HEK293 (cell line): ENCODE results near the gene QSOX1.

Experiments used
- KLF9 ChIP-seq: fragments of 450-650 bp; formaldehyde crosslinking; IDR thresholded peaks from 2 replicates; pipeline ENCODE4 v1.5.1; 2016; ENCODE audit warnings: missing biosample characterization, missing genetic modification characterization, low read depth
- MEIS1 ChIP-seq: sonication (generic); formaldehyde crosslinking; IDR thresholded peaks from 2 replicates; pipeline ENCODE4 v1.8.1; 2022; ENCODE audit warnings: missing genetic modification reagents, mild to moderate bottlenecking, borderline replicate concordance
- OVOL3 ChIP-seq: fragments of 450-650 bp; formaldehyde crosslinking; IDR thresholded peaks from 2 replicates; pipeline ENCODE4 v1.5.1; 2016; ENCODE audit warnings: missing biosample characterization, missing genetic modification characterization
- REPIN1 ChIP-seq: fragments of 450-650 bp; formaldehyde crosslinking; IDR thresholded peaks from 2 replicates; pipeline ENCODE4 v1.5.1; 2017; ENCODE audit warnings: missing biosample characterization, missing genetic modification characterization, low read depth
- SCRT1 ChIP-seq: fragments of 450-650 bp; formaldehyde crosslinking; IDR thresholded peaks from 2 replicates; pipeline ENCODE4 v1.5.1; 2016; ENCODE audit warnings: missing biosample characterization, missing genetic modification characterization, borderline replicate concordance
- ZFP37 ChIP-seq: fragments of 450-650 bp; formaldehyde crosslinking; IDR thresholded peaks from 2 replicates; pipeline ENCODE4 v1.5.1; 2016; ENCODE audit warnings: missing biosample characterization, missing genetic modification characterization
- ZNF169 ChIP-seq: fragments of 450-650 bp; formaldehyde crosslinking; IDR thresholded peaks from 2 replicates; pipeline ENCODE4 v1.5.1; 2016; ENCODE audit warnings: missing biosample characterization, missing genetic modification characterization
- ZNF266 ChIP-seq: fragments of 450-650 bp; formaldehyde crosslinking; IDR thresholded peaks from 2 replicates; pipeline ENCODE4 v1.5.1; 2016; ENCODE audit warnings: missing biosample characterization, missing genetic modification characterization, low read depth
- ZNF302 ChIP-seq: fragments of 450-650 bp; formaldehyde crosslinking; IDR thresholded peaks from 2 replicates; pipeline ENCODE4 v1.5.1; 2016; ENCODE audit warnings: missing biosample characterization, missing genetic modification characterization, low read depth
- ZNF324 ChIP-seq: fragments of 450-650 bp; formaldehyde crosslinking; IDR thresholded peaks from 2 replicates; pipeline ENCODE4 v1.5.1; 2016; ENCODE audit warnings: missing biosample characterization, missing genetic modification characterization
- ZNF391 ChIP-seq: fragments of 450-650 bp; formaldehyde crosslinking; IDR thresholded peaks from 2 replicates; pipeline ENCODE4 v1.5.1; 2016; ENCODE audit warnings: low read depth, missing biosample characterization, missing genetic modification characterization, borderline replicate concordance
- ZNF416 ChIP-seq: fragments of 450-650 bp; formaldehyde crosslinking; IDR thresholded peaks from 2 replicates; pipeline ENCODE4 v1.5.1; 2016; ENCODE audit warnings: missing biosample characterization, missing genetic modification characterization
- ZNF544 ChIP-seq: fragments of 450-650 bp; formaldehyde crosslinking; IDR thresholded peaks from 2 replicates; pipeline ENCODE4 v1.5.0; 2017; ENCODE audit warnings: missing biosample characterization, missing genetic modification characterization
- ZNF558 ChIP-seq: fragments of 450-650 bp; formaldehyde crosslinking; IDR thresholded peaks from 2 replicates; pipeline ENCODE4 v1.5.1; 2016; ENCODE audit warnings: missing biosample characterization, missing genetic modification characterization
- ZNF571 ChIP-seq: fragments of 450-650 bp; formaldehyde crosslinking; IDR thresholded peaks from 2 replicates; pipeline ENCODE4 v1.5.0; 2017; ENCODE audit warnings: missing biosample characterization, missing genetic modification characterization
- ZNF624 ChIP-seq: fragments of 450-650 bp; formaldehyde crosslinking; IDR thresholded peaks from 2 replicates; pipeline ENCODE4 v1.5.1; 2017; ENCODE audit warnings: missing biosample characterization, missing genetic modification characterization
- ZNF629 ChIP-seq: fragments of 450-650 bp; formaldehyde crosslinking; IDR thresholded peaks from 2 replicates; pipeline ENCODE4 v1.5.1; 2017; ENCODE audit warnings: missing biosample characterization, missing genetic modification characterization
- ZNF670 ChIP-seq: fragments of 450-650 bp; formaldehyde crosslinking; IDR thresholded peaks from 2 replicates; pipeline ENCODE4 v1.5.1; 2016; ENCODE audit warnings: missing biosample characterization, missing genetic modification characterization, low read depth
- ZNF707 ChIP-seq: fragments of 450-650 bp; formaldehyde crosslinking; IDR thresholded peaks from 2 replicates; pipeline ENCODE4 v1.5.1; 2016; ENCODE audit warnings: missing biosample characterization, missing genetic modification characterization
- ZNF76 ChIP-seq: fragments of 450-650 bp; formaldehyde crosslinking; IDR thresholded peaks from 2 replicates; pipeline ENCODE4; 2016; ENCODE audit warnings: low read depth, missing biosample characterization, missing genetic modification characterization, borderline replicate concordance
- ZNF768 ChIP-seq: fragments of 450-650 bp; formaldehyde crosslinking; IDR thresholded peaks from 2 replicates; pipeline ENCODE4 v1.5.1; 2018; ENCODE audit warnings: missing biosample characterization, mild to moderate bottlenecking, missing genetic modification characterization
- ZNF830 ChIP-seq: fragments of 450-650 bp; IDR thresholded peaks from 2 replicates; pipeline ENCODE4 v1.5.0; 2018; ENCODE audit warnings: missing biosample characterization, missing genetic modification characterization, low read depth, mild to moderate bottlenecking, moderate library complexity
- ZNF843 ChIP-seq: fragments of 450-650 bp; formaldehyde crosslinking; IDR thresholded peaks from 2 replicates; pipeline ENCODE4 v1.5.1; 2016; ENCODE audit warnings: missing biosample characterization, missing genetic modification characterization
- TF ChIP-seq, protein P1 (sequence below): fragments of 450-650 bp; formaldehyde crosslinking; IDR thresholded peaks from 2 replicates; pipeline ENCODE4 v1.5.1; 2016; ENCODE audit warnings: missing biosample characterization, missing genetic modification characterization, low read depth
- TF ChIP-seq, protein P2 (sequence below): fragments of 450-650 bp; formaldehyde crosslinking; IDR thresholded peaks from 2 replicates; pipeline ENCODE4 v1.5.1; 2016; ENCODE audit warnings: missing biosample characterization, missing genetic modification characterization
- TF ChIP-seq, protein P3 (sequence below): fragments of 450-650 bp; formaldehyde crosslinking; IDR thresholded peaks from 2 replicates; pipeline ENCODE4 v1.5.1; 2016; ENCODE audit warnings: missing biosample characterization, missing genetic modification characterization, borderline replicate concordance
- TF ChIP-seq, protein P4 (sequence below): fragments of 450-650 bp; formaldehyde crosslinking; IDR thresholded peaks from 2 replicates; pipeline ENCODE4 v1.5.1; 2016; ENCODE audit warnings: missing biosample characterization, missing genetic modification characterization, borderline replicate concordance
- TF ChIP-seq, protein P5 (sequence below): fragments of 450-650 bp; formaldehyde crosslinking; IDR thresholded peaks from 2 replicates; pipeline ENCODE4 v1.5.1; 2016; ENCODE audit warnings: missing biosample characterization, missing genetic modification characterization

Gene QSOX1

DNA sequence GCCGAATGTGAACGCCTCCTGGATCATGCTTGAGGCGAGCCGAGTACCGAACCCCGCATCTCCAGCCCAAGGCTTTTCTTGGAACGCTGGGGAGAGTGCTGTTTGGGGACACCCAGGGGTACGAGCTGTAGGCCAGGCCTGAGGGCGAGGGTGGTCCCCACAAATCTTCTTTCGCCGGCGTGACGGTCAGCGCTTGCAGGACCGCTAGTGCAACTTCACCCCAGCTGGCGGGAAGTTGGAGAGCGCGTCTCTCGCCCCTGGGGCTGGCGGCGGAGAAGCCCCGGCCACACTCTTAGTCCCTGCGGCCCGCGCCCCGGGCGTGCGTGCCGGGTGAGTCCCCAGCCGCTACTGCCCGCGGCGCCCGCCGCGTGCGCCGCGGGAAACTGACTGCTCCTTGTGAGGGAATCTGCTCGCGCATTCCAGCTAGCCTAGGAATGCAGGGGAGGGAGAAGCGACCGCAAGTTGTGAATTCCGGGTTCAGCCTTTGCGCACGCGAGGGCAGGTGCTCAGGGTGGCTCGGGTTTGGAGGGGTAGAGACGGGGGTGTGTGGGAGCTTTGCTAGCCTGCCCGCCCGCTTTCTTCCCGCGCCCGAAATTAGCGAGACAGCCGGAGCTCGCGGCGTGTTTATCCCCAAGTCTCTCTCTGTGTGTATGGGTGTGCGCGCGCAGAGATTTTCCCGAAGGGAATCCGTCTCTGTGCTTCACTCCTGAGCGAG, 76.3 kb downstream of the QSOX1 start (continued):
- TF ChIP-seq ZNF391 (tag by site-specific recombination), result no peak
- no peak for TF ChIP-seq ZNF558
- TF ChIP-seq ZNF624, result no peak
- no peak for TF ChIP-seq ZFP37
- TF ChIP-seq ZNF544 (tag by site-specific recombination), result no peak
- TF ChIP-seq ZNF571 (tag by site-specific recombination), result no peak
- TF ChIP-seq ZNF266 (tag by site-specific recombination), result no peak
- TF ChIP-seq KLF9, result no peak
- TF ChIP-seq, protein P1, sequence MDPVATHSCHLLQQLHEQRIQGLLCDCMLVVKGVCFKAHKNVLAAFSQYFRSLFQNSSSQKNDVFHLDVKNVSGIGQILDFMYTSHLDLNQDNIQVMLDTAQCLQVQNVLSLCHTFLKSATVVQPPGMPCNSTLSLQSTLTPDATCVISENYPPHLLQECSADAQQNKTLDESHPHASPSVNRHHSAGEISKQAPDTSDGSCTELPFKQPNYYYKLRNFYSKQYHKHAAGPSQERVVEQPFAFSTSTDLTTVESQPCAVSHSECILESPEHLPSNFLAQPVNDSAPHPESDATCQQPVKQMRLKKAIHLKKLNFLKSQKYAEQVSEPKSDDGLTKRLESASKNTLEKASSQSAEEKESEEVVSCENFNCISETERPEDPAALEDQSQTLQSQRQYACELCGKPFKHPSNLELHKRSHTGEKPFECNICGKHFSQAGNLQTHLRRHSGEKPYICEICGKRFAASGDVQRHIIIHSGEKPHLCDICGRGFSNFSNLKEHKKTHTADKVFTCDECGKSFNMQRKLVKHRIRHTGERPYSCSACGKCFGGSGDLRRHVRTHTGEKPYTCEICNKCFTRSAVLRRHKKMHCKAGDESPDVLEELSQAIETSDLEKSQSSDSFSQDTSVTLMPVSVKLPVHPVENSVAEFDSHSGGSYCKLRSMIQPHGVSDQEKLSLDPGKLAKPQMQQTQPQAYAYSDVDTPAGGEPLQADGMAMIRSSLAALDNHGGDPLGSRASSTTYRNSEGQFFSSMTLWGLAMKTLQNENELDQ (tag by site-specific recombination), result no peak
- TF ChIP-seq, protein P2, sequence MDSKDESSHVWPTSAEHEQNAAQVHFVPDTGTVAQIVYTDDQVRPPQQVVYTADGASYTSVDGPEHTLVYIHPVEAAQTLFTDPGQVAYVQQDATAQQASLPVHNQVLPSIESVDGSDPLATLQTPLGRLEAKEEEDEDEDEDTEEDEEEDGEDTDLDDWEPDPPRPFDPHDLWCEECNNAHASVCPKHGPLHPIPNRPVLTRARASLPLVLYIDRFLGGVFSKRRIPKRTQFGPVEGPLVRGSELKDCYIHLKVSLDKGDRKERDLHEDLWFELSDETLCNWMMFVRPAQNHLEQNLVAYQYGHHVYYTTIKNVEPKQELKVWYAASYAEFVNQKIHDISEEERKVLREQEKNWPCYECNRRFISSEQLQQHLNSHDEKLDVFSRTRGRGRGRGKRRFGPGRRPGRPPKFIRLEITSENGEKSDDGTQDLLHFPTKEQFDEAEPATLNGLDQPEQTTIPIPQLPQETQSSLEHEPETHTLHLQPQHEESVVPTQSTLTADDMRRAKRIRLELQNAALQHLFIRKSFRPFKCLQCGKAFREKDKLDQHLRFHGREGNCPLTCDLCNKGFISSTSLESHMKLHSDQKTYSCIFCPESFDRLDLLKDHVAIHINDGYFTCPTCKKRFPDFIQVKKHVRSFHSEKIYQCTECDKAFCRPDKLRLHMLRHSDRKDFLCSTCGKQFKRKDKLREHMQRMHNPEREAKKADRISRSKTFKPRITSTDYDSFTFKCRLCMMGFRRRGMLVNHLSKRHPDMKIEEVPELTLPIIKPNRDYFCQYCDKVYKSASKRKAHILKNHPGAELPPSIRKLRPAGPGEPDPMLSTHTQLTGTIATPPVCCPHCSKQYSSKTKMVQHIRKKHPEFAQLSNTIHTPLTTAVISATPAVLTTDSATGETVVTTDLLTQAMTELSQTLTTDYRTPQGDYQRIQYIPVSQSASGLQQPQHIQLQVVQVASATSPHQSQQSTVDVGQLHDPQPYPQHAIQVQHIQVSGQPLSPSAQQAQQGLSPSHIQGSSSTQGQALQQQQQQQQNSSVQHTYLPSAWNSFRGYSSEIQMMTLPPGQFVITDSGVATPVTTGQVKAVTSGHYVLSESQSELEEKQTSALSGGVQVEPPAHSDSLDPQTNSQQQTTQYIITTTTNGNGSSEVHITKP, result peak; percentile 78
- TF ChIP-seq ZNF629, result no peak
- no peak for TF ChIP-seq ZNF169 (tag by site-specific recombination)
- no peak for TF ChIP-seq ZNF707 (tag by site-specific recombination)
- no peak for TF ChIP-seq SCRT1
- no peak for TF ChIP-seq ZNF324 (tag by site-specific recombination)
- no peak for TF ChIP-seq ZNF76 (tag by site-specific recombination)
- no peak for TF ChIP-seq MEIS1 (CRISPR knock-in tag)
- no peak for TF ChIP-seq ZNF670 (tag by site-specific recombination)
- TF ChIP-seq, protein P3, sequence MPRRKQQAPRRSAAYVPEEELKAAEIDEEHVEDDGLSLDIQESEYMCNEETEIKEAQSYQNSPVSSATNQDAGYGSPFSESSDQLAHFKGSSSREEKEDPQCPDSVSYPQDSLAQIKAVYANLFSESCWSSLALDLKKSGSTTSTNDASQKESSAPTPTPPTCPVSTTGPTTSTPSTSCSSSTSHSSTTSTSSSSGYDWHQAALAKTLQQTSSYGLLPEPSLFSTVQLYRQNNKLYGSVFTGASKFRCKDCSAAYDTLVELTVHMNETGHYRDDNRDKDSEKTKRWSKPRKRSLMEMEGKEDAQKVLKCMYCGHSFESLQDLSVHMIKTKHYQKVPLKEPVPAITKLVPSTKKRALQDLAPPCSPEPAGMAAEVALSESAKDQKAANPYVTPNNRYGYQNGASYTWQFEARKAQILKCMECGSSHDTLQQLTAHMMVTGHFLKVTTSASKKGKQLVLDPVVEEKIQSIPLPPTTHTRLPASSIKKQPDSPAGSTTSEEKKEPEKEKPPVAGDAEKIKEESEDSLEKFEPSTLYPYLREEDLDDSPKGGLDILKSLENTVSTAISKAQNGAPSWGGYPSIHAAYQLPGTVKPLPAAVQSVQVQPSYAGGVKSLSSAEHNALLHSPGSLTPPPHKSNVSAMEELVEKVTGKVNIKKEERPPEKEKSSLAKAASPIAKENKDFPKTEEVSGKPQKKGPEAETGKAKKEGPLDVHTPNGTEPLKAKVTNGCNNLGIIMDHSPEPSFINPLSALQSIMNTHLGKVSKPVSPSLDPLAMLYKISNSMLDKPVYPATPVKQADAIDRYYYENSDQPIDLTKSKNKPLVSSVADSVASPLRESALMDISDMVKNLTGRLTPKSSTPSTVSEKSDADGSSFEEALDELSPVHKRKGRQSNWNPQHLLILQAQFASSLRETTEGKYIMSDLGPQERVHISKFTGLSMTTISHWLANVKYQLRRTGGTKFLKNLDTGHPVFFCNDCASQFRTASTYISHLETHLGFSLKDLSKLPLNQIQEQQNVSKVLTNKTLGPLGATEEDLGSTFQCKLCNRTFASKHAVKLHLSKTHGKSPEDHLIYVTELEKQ (tag by site-specific recombination), result no peak
- TF ChIP-seq ZNF416, result no peak
- TF ChIP-seq, protein P4, sequence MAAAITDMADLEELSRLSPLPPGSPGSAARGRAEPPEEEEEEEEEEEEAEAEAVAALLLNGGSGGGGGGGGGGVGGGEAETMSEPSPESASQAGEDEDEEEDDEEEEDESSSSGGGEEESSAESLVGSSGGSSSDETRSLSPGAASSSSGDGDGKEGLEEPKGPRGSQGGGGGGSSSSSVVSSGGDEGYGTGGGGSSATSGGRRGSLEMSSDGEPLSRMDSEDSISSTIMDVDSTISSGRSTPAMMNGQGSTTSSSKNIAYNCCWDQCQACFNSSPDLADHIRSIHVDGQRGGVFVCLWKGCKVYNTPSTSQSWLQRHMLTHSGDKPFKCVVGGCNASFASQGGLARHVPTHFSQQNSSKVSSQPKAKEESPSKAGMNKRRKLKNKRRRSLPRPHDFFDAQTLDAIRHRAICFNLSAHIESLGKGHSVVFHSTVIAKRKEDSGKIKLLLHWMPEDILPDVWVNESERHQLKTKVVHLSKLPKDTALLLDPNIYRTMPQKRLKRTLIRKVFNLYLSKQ (tag by site-specific recombination), result no peak
- TF ChIP-seq, protein P5, sequence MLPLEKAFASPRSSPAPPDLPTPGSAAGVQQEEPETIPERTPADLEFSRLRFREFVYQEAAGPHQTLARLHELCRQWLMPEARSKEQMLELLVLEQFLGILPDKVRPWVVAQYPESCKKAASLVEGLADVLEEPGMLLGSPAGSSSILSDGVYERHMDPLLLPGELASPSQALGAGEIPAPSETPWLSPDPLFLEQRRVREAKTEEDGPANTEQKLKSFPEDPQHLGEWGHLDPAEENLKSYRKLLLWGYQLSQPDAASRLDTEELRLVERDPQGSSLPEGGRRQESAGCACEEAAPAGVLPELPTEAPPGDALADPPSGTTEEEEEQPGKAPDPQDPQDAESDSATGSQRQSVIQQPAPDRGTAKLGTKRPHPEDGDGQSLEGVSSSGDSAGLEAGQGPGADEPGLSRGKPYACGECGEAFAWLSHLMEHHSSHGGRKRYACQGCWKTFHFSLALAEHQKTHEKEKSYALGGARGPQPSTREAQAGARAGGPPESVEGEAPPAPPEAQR, result no peak
- TF ChIP-seq ZNF843, result no peak
- no peak for TF ChIP-seq ZNF830 (tag by site-specific recombination)
- no peak for TF ChIP-seq OVOL3 (tag by site-specific recombination)
- no peak for TF ChIP-seq ZNF768 (tag by site-specific recombination)
- TF ChIP-seq REPIN1 (tag by site-specific recombination), result no peak
- TF ChIP-seq ZNF302 (tag by site-specific recombination), result no peak
